GM19025 (cell line): ENCODE data around the gene NR3C1.
"Not testable (repeated sequence)": the region's sequence is repeated elsewhere in the genome, so short reads cannot be mapped to it uniquely, and the experiment has no call there.

Experiments used
- ATAC-seq: cut with Tn5 transposase; IDR thresholded peaks from one replicate; pipeline ENCODE4 v1.9.1; 2021; ENCODE audit warnings: mild to moderate bottlenecking, low read depth, moderate library complexity; ENCODE audit not compliant: unreplicated experiment

The NR3C1 gene

DNA sequence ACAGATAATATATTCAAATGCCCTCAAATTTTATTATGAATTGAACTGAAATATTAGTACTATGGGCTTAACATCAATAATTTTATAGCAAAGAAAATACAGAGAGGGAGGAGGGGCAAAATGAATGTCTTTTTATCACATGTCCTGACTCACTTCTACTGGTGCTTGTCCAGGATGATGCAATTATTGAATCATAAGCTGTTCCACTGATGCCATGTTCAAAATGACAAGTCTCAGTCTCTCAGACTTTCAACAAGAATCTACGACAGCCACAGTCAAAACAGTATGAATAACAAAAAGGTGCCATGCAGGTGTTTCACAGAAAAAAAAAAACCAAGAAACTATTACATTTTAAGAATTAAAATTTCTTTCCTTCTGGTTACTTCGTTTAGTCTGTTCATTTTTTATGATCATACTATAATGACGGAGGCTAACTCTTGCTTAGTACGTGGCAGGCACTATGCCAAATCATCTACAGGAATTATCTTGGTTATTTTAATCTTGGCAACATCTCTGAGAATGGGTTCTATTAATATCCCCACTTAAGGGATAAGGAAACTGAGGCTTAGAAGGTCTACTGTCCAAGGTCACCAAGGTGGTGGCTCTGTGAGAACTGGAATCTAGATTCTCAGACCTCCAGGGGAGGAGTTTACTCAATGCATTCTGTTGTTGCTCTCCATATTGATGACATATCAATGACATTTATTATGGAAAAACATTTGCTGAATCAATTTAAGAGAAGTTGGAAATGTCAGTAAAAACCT lies 61.5 kb downstream of the NR3C1 start:
- ATAC-seq, result no peak

DNA sequence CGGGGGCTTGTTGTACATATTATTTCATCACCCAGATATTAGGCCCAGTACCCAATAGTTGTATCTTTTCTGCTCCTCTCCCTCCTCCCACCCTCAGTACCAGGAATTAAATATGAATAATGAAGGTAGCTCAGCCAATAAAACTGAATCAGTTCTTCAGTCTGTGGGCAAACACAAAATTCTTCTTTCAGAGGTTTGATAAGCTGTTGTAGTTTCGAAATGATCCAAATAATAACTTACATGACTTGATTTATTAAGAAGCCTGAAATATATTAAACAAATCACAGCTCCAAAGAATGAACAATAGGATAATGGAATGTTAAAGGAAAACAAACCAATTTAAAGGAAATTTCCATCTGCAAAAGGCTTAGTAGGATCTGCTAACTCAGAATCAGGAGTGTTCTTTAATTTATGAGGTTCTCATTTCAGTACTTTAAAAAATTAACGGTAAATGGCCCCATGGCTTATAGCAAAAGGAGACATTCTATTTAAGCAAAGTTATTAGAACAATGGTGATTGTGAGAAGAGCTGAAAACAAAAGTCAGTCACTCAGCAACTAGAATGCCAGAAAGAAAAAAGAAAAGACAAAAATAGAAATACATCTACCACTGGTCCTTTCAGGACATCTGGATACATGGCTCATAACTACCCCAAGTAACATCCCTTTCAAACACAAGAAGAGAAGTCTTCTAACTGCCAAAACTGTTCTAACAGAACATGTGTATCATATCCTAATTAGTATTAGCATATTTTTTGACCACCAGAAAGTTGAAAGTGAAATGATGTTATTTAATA lies 62.4 kb downstream of the NR3C1 start:
- ATAC-seq, result no peak

DNA sequence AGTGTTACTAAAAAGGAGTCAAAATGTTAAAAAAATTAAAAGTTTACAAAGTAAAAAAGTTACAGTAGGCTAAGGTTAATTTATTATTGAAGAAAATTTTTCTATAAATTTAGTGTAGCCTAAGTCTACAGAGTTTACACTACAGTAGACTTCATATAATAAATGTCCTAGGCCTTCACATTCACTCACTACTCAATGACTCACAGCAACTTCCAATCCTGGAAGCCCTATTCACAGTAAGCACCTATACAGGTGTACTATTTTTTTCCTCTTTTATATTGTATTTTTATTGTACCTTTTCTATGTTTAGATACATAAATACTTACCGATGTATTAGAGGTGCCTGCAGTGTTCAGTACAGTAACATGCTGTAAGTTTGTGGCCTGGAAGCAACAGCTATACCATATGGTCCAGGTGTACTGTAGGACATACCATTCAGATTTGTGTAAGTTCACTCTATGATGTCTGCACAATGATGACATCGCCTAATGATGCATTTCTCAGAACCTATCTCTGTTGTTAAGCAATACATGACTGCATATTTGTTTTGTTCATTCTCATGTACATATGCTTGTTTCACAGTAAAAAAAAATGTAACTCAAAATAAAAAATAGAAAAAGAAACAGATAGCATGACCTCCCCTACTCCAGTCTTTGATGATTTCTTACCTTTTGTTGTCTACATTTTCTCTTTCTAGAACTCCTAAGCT lies 64.7 kb downstream of the NR3C1 start:
- ATAC-seq, result no peak

GRCh38 chr5:143337946-143338345 lies 65.5 kb downstream of the NR3C1 start:
- ATAC-seq, result no peak

- no peak for ATAC-seq
Observed at GRCh38 chr5:143336485-143336884, 67.0 kb downstream of the NR3C1 start.

DNA sequence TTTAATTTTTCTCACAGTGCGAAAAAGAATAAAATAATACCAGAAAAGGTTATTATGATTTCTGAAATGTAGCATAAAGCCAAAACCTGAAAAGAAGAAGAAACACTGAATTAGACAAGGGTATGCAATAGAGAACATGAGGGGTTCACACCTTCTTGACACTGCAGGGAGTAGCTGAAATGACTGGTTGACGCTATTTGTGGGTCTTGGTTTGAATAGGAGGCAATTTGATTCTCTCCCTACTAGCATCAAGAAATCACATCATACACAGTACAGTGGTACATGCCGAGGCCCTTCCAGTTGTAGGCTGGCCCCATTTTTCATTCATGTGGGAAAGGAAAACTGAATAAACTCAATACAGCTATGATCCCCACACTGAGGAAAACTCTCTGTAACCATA lies 68.6 kb downstream of the NR3C1 start:
- no peak for ATAC-seq

GRCh38 chr5:143334380-143334779 lies 69.1 kb downstream of the NR3C1 start:
- not testable (repeated sequence) for ATAC-seq

DNA sequence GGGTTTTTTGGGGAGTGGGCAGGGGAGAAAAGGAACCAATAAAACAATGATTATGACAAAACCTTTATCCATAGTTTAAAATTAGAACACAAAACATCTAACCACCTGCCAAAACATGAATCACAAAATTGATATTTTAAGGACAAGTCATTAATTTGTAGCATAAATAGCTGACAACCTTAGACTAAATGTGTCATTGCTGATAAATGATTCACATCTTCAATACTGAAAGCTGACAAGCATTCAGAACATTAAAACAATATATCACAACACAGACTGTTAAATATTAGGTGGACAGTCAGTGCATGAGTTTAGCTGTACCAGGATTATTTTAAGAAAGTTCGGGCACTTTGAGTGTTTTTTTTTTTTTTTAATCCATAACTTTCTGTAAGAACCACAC lies 71.5 kb downstream of the NR3C1 start:
- no peak for ATAC-seq

DNA sequence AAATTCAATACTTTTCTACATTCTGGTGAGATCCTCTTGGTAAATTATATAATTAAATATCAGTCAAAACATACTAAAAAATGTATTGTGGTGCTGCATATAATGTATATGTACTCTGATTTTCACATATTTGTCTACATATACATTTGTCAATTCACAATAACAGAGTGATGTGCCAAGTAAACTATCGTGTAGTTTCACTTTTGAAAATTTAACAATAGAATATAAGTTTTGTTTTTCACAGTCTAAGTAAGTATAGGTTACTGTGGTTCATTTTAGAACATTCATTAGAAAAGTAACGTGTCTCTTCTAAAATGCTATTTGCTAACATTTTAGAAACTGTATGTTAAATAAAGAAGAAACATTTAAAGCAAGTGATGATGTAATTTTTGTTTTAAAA lies 73.6 kb downstream of the NR3C1 start:
- ATAC-seq, result no peak

DNA sequence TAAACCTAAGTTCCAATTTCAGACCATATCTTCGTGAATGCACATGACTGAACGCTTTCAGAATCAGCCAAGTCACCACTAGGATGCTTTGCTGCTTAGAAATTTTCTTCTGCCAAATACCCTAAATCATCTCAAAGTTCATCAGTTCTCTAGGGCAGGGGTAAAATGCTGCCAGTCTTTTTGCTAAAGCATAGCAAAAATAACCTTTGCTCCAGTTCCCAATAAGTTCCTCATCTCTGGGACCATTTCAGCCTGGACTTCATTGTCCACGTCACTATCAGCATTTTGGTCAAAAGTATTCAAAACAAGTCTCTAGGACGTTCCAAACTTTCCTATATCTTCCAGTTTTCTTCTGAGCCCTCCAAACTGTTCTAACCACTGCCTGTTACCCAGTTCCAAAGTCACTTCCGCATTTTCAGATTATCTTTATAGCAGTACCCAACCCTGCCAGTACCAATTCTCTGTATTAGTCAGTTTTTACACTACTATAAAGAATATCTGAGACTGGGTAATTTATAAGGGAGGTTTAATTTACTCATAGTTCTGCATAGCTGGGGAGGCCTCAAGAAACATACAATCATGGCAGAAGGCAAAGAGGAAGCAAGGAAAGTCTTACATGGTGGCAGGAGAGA lies 74.8 kb downstream of the NR3C1 start:
- no peak for ATAC-seq

GRCh38 chr5:143325086-143325485 lies 78.4 kb downstream of the NR3C1 start:
- not testable (repeated sequence) for ATAC-seq

GRCh38 chr5:143322931-143323630 lies 80.4 kb downstream of the NR3C1 start:
- not testable (repeated sequence) for ATAC-seq

DNA sequence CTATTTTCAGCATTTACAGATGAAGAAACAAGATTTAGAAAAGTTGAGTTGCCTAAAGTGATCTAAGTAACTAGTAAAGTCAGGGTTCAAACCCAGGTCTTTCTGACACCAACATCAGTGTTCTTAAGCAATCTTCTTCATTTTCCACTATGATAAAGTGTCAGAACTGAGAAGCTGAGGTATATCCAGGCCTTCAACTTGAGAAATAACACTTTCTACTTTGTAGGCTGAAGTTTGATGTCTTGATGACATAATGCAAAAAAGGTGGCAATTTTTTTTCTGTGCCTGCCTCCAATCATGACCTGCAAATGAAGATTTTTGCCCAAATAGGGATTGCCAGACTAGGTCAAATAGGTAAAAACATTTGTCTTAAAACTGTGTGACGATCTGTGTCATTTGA lies 81.3 kb downstream of the NR3C1 start:
- no peak for ATAC-seq

- ATAC-seq, result no peak
Observed at GRCh38 chr5:143319437-143320227, 83.9 kb downstream of the NR3C1 start.

DNA sequence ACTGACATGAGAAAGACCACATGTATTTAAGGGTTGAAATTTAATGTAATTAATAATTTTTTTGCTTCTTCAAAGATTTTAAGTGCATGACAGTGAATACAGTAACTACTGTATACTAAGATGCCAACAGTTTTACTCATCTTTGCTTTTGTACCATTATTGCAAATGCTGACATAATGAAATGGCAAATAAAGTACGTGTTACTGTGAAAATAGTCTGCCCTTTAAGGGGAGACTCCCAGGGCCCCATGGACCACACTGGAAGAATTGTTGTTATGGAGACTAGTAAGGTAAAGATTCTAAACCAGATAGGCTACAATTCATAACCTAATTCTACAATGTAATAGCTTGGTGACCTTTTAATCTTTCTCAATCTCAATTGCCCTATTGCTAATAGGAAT lies 84.7 kb downstream of the NR3C1 start:
- no peak for ATAC-seq

DNA sequence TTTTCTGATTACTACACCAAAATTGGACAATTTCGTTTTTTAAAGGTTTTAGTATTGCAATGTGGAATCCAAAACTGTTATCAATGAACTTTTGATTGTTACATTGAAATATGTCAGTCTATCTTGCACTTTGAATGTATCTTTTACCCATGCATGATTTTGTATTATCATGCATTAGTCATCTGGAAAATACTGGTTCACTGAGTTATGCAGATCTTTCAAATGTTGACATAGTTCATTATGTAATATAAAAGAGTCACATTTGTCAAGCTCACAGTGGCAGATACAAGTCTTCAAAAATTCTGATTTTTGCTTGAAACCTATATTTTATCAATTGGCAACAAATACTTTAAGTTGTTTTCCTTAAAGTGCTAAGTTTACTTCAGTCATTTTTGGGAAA lies 85.2 kb downstream of the NR3C1 start:
- no peak for ATAC-seq

DNA sequence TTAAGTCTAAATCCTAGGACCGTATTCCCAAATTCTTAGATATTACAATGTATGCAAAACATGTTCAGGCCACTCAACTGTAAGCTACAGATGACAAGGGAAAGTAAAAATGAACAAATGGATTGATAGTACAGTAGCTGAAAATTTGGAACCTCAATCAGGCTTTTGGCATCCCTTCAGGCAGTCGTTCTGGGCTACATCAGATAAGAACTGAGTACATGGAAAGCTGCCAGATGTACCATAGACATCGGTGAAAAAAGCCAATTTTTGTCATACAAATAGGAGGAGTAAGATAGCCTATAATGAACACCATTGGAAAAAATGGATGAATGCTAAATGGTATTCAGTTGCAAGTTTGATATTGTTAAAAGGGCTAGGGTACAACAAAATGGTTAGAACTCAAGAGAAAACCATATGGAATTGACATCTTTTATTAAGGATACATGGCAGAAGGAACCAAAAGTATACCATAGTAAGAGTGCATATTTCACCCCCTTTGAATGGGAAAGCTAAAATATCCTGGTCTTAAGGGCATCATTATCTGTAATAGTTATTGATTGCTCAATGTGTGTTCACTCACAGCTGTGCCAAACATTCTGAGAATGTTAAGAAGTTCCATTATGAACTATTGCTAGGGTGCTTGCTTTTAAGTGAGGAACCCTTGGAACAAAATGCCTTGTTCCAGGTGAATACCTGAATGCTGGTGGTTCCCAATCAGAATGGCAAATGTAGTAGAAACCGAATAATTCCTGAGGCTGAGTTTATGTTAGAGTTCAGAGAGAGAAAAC lies 86.4 kb downstream of the NR3C1 start:
- ATAC-seq, result no peak

DNA sequence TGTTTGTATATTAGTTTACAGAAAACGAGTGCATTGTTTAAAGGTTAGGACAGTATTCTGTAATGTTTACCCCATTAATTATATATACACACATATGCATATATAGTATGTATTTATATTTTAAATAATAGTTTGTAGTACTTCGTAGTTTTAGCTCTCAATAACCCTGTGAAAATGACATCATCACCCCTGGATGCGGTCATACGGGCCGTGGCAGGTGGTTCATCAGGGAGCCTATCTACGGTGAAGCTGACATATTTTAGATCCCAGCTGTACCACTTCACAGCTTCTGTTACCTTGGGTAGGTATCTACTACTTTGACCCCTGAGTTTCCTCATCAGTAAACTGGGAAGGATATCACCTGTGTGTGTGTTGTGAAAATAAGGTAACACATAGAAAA lies 87.1 kb downstream of the NR3C1 start:
- no peak for ATAC-seq

- ATAC-seq, result no peak
Observed at GRCh38 chr5:143315929-143316328, 87.6 kb downstream of the NR3C1 start.
